Lower lobe of right lung (tissue), 2 donors: Measurements from ENCODE around the gene PTPRK. TPM values are rescaled to one million over a fixed set of nuclear protein-coding genes. Genes with fewer than 3 reads are reported as not detected.

Experiments
- ATAC-seq, 2 donors: fragments of 200-7000 bp; cut with Tn5 transposase; one replicate each; pipeline ENCODE4 v1.9.1; 2020 to 2022; ENCODE audit warnings: mild to moderate bottlenecking in 2 of 2, moderate library complexity in 2 of 2
- DNase-seq: peaks from one replicate; pipeline ENCODE4 v3.0.0-alpha.2; 2020
- H3K27ac ChIP-seq: fragments of 200-600 bp; one replicate; pipeline ENCODE4 v1.8.0; 2022
- H3K27me3 ChIP-seq: fragments of 200-600 bp; one replicate; pipeline ENCODE4 v1.8.0; 2022; ENCODE audit warnings: low read depth
- H3K36me3 ChIP-seq: fragments of 200-600 bp; one replicate; pipeline ENCODE4 v1.8.0; 2022; ENCODE audit warnings: mild to moderate bottlenecking
- H3K4me1 ChIP-seq: fragments of 200-600 bp; one replicate; pipeline ENCODE4 v1.8.0; 2022
- H3K4me3 ChIP-seq: fragments of 200-600 bp; one replicate; pipeline ENCODE4 v1.8.0; 2022; ENCODE audit warnings: mild to moderate bottlenecking
- H3K9me3 ChIP-seq: fragments of 200-600 bp; one replicate; pipeline ENCODE4 v1.8.0; 2022
- intact Hi-C: fragments of 100-400 bp; cut with DNase I; formaldehyde crosslinking; loops from one replicate; pipeline ENCODE4 v1.11.0; 2022
- total RNA-seq: library from RNA; stranded (reverse); fragmentation: NEBNext Ultra II Directional; extraction: Animal tissue kit (Norgen Biotek cat#: 25700); gene quantifications from one replicate; pipeline ENCODE4 v1.2.1, GENCODE V29; 2021
- TF ChIP-seq, protein P1 (sequence below): fragments of 200-600 bp; IDR thresholded peaks from one replicate; pipeline ENCODE4 v1.8.0; 2022; ENCODE audit warnings: antibody characterized with exemption, mild to moderate bottlenecking
- donor health status: DM: no; HTN: yes; CAD: no; lungs with severe emphysema.

The PTPRK gene
- total RNA-seq, 1 donor from 2014 or later, result 62.7 TPM

DNA sequence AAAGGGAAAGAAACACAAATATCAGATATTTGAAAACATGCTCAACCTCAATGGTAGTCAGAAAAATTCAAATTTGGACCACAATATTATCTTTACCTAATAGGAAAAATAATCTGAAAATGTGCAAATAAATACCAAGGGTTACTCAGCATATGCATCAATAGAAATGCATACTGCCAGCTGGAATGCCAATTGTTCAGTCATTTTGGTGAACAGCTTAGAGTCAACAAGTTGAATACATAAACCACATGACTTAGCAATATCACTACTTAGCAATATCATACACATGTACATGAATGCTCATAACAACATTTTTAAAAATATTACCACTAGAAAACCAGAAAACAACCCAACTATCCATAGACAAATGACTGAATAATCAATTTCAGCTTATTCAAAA, 212.7 kb downstream of the PTPRK start:
- Histone ChIP-seq H3K4me1 (no peaks in the 10 kb centered on the region), H3K36me3 (no peaks in the 10 kb centered on the region), H3K9me3 (no peaks in the 10 kb centered on the region), H3K4me3 (no peak overlapping the region), H3K27me3 (no peaks in the 10 kb centered on the region), H3K27ac (no peak overlapping the region)
- no peak for ATAC-seq
- no peak for DNase-seq
- intact Hi-C loops, result no loop called here
- TF ChIP-seq, protein P1, sequence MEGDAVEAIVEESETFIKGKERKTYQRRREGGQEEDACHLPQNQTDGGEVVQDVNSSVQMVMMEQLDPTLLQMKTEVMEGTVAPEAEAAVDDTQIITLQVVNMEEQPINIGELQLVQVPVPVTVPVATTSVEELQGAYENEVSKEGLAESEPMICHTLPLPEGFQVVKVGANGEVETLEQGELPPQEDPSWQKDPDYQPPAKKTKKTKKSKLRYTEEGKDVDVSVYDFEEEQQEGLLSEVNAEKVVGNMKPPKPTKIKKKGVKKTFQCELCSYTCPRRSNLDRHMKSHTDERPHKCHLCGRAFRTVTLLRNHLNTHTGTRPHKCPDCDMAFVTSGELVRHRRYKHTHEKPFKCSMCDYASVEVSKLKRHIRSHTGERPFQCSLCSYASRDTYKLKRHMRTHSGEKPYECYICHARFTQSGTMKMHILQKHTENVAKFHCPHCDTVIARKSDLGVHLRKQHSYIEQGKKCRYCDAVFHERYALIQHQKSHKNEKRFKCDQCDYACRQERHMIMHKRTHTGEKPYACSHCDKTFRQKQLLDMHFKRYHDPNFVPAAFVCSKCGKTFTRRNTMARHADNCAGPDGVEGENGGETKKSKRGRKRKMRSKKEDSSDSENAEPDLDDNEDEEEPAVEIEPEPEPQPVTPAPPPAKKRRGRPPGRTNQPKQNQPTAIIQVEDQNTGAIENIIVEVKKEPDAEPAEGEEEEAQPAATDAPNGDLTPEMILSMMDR, result no peak

DNA sequence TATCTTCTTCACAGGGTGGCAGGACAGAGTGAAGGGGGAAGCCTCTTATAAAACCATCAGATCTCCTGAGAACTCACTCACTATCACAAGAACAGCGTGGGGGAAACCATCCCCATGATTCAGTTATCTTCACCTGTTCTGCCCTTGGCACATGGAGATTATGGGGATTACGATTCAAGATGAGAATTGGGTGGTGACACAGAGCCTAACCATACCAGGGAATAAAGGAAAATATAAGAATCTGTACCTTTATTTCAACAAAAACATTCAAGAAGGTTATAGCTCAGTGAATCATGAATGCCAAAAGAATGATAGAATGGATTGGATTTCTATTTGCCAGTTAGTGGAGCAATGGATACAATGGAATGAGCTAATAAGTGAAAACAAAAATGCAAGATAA, 214.4 kb downstream of the PTPRK start:
- Histone ChIP-seq H3K4me3 (no peak overlapping the region), H3K4me1 (no peaks in the 10 kb centered on the region), H3K9me3 (no peaks in the 10 kb centered on the region), H3K27ac (no peak overlapping the region), H3K27me3 (no peaks in the 10 kb centered on the region), H3K36me3 (no peaks in the 10 kb centered on the region)
- intact Hi-C loops, result no loop called here
- no peak for ATAC-seq
- DNase-seq, result no peak
- TF ChIP-seq, protein P1, result no peak

DNA sequence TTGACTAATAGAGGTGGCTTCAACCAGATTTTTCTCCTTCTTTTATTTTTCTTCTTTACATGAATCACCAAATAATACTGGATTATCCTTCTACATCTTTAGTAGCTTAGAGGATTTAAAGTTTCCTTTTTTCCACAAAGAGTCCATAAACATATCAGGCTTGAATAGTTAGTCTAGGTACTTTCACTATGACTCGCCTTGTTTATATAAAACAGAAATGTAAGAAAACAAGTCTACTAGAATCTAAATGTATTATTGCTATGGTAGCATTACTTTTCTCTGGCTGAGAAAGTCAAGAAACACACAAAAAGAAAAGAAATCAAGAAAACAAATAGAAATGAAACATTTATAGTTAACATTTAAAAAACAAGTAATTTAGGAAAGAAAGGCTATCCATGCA, 215.2 kb downstream of the PTPRK start:
- Histone ChIP-seq H3K27ac (no peak overlapping the region), H3K4me3 (no peak overlapping the region), H3K36me3 (no peaks in the 10 kb centered on the region), H3K27me3 (no peaks in the 10 kb centered on the region), H3K4me1 (no peaks in the 10 kb centered on the region), H3K9me3 (no peaks in the 10 kb centered on the region)
- DNase-seq, result no peak
- intact Hi-C loops, result no loop called here
- no peak for ATAC-seq
- TF ChIP-seq, protein P1, result no peak

DNA sequence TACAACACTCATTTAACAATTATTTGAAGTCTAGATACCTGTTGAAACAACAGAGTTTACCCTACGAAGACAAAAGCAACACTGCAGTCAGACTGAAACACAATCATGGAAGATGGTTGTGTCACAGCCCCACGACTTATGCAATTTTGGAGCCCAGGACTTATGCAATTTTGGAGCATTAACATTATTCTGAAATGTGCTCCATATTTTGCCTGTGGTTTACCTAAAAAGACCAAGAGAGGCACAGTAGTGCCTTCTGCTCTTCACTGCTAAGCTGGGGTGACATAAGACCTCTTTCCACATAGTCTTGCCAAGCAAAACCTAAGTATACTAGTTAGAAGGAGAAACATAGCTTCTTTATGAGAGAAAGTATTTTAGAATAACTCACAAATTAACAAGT, 216.5 kb downstream of the PTPRK start:
- H3K9me3 ChIP-seq, result no peaks in the 10 kb centered on the region
- TF ChIP-seq, protein P1, result no peak
- H3K27ac ChIP-seq, result no peak overlapping the region
- intact Hi-C loops, result no loop called here
- no peak overlapping the region for H3K4me3 ChIP-seq
- DNase-seq (no peak), ATAC-seq (no peak)
- H3K4me1 ChIP-seq, result no peaks in the 10 kb centered on the region
- no peaks in the 10 kb centered on the region for H3K27me3 ChIP-seq
- no peaks in the 10 kb centered on the region for H3K36me3 ChIP-seq

DNA sequence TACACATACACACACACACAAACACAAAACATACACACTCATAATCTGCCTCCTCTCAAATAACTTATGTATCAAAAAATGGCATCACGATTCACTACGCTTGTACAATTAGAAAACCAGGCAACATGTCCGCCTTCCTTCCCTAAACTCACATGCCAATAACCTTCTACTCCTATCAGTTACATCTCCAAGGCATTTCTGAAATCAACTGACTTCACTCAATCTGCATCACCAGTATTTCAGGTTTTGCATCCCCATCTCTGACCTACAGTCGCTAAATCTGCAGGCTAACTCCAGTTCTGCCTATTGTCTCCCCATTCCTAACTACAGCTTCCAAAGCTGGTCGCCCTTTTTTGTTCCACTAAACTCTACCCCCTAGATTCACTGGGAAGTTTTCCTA, 217.5 kb downstream of the PTPRK start:
- TF ChIP-seq, protein P1, result no peak
- Histone ChIP-seq H3K36me3 (no peaks in the 10 kb centered on the region), H3K9me3 (no peaks in the 10 kb centered on the region), H3K27me3 (no peaks in the 10 kb centered on the region), H3K4me3 (no peak overlapping the region), H3K27ac (no peak overlapping the region), H3K4me1 (no peaks in the 10 kb centered on the region)
- DNase-seq, result no peak
- intact Hi-C loops, result no loop called here
- ATAC-seq, result no peak

DNA sequence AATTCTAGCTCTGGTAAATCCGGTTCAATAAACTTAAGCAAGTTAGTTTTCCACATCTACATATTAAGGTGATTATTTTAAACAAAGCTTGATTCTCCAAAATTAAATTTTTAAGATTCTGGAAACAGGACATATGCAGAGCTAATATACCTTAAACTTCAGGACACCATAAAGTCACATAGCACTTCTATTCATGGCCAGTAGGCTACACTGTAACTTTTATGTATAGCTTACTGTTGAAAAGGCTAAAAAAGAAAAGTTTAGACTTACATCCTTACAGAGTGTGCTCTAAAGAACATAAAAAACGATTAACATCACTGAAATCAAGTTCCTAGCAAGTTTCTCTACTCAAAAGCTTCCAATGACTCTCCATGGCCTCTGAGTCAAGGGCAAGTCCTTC, 224.7 kb downstream of the PTPRK start:
- Histone ChIP-seq H3K27ac (no peak overlapping the region), H3K4me3 (no peak overlapping the region), H3K9me3 (no peaks in the 10 kb centered on the region), H3K27me3 (no peaks in the 10 kb centered on the region), H3K36me3 (no peaks in the 10 kb centered on the region), H3K4me1 (no peaks in the 10 kb centered on the region)
- intact Hi-C loops, result no loop called here
- TF ChIP-seq, protein P1, result no peak
- no peak for ATAC-seq
- no peak for DNase-seq
